Midbrain (tissue), 1 donor: ENCODE data around the gene HSPA2.
"Not testable (repeated sequence)": the region's sequence is repeated elsewhere in the genome, so short reads cannot be mapped to it uniquely, and the experiment has no call there.

ENCODE experiments used
- DNase-seq: peaks from one replicate; lab custom pipeline; 2025; lab: John Stamatoyannopoulos, UW

Gene HSPA2

GRCh38 chr14:64561631-64562030 is 21.1 kb downstream of the HSPA2 start:
- DNase-seq = no peak

- DNase-seq = no peak
Measured at GRCh38 chr14:64562436-64562835, 21.9 kb downstream of the HSPA2 start.

- peak; percentile 54 for DNase-seq
Measured at GRCh38 chr14:64563696-64564095, 23.2 kb downstream of the HSPA2 start.

GRCh38 chr14:64566651-64567122 is 26.1 kb downstream of the HSPA2 start:
- peak; percentile 67 for DNase-seq

GRCh38 chr14:64569138-64569631 is 28.6 kb downstream of the HSPA2 start:
- DNase-seq = peak; percentile 78

- DNase-seq = not testable (repeated sequence)
Measured at GRCh38 chr14:64569646-64570045, 29.1 kb downstream of the HSPA2 start.

GRCh38 chr14:64572386-64573104 is 32.0 kb downstream of the HSPA2 start:
- DNase-seq = peak; percentile 79

GRCh38 chr14:64573109-64573508 is 32.6 kb downstream of the HSPA2 start:
- DNase-seq = peak; percentile 88

GRCh38 chr14:64574371-64575107 is 34.0 kb downstream of the HSPA2 start:
- no peak for DNase-seq

GRCh38 chr14:64577211-64577610 is 36.7 kb downstream of the HSPA2 start:
- no peak for DNase-seq

- DNase-seq = no peak
Measured at GRCh38 chr14:64580467-64580866, 39.9 kb downstream of the HSPA2 start.

GRCh38 chr14:64581363-64581762 is 40.8 kb downstream of the HSPA2 start:
- no peak for DNase-seq

- no peak for DNase-seq
Measured at GRCh38 chr14:64581817-64582216, 41.3 kb downstream of the HSPA2 start.

GRCh38 chr14:64584190-64584589 is 43.6 kb downstream of the HSPA2 start:
- peak; percentile 26 for DNase-seq

- DNase-seq = no peak
Measured at GRCh38 chr14:64591809-64592208, 51.3 kb downstream of the HSPA2 start.
